Prostate gland (tissue), 2 donors: Measurements from ENCODE around the gene KATNB1. TPM values are rescaled to one million over a fixed set of nuclear protein-coding genes. Genes with fewer than 3 reads are reported as not detected.

ENCODE experiments used
- DNase-seq: peaks from one replicate; pipeline ENCODE4 v3.0.0-alpha.2; 2019; ENCODE audit warnings: low spot score
- H3K27ac ChIP-seq, 2 donors: fragments of 200-600 bp; sonication (generic); 2 replicates each; pipeline ENCODE4 v1.5.1; 2017 to 2019
- H3K27me3 ChIP-seq: fragments of 200-600 bp; sonication (generic); replicated peaks from 2 replicates; pipeline ENCODE4 v1.5.1; 2019; ENCODE audit not compliant: insufficient read depth
- H3K36me3 ChIP-seq, 2 donors: fragments of 200-600 bp; sonication (generic); 1 replicate in 1 of 2; 2 replicates in 1 of 2; pipeline versions ENCODE4 v1.5.1 to v1.8.1; 2017 to 2019
- H3K4me1 ChIP-seq: fragments of 200-600 bp; sonication (generic); replicated peaks from 2 replicates; pipeline ENCODE4 v1.5.1; 2019
- H3K4me3 ChIP-seq, 2 donors: fragments of 200-600 bp; sonication (generic); 2 replicates each; pipeline ENCODE4 v1.5.1; 2017 to 2019
- H3K9me3 ChIP-seq: fragments of 200-600 bp; sonication (generic); 2 replicates; pipeline ENCODE4 v1.5.1; 2017
- POLR2A ChIP-seq: fragments of 450-650 bp; IDR thresholded peaks from one replicate; pipeline ENCODE4 v1.6.1; 2016; ENCODE audit warnings: antibody characterized with exemption, mild to moderate bottlenecking
- POLR2AphosphoS5 ChIP-seq: sonication (generic); formaldehyde crosslinking; IDR thresholded peaks from one replicate; pipeline ENCODE4 v1.6.1; 2017; ENCODE audit warnings: antibody characterized with exemption
- WGBS: methylation state at CpG from one replicate; pipeline ENCODE4 v1.1.5; 2018; 5-methylcytosine and 5-hydroxymethylcytosine counted together
- intact Hi-C: fragments of 100-400 bp; cut with DNase I; formaldehyde crosslinking; loops from one replicate; pipeline ENCODE4 v1.14.2; 2022
- total RNA-seq, 2 donors: library from RNA; depleted of rRNA; stranded (reverse); fragments of >200 nt; gene quantifications; one replicate each; pipeline ENCODE4 v1.1.0, GENCODE V29; 2016
- TF ChIP-seq, protein P1 (sequence below), 4 experiments: fragments of 200-600 bp in 2 of 4; fragments of 450-650 bp in 2 of 4; sonication (generic) in 2 of 4; IDR thresholded peaks; 1 replicate in 3 of 4; 2 replicates in 1 of 4; pipeline ENCODE4 v1.5.1; 2016 to 2019; ENCODE audit warnings: antibody characterized with exemption in 4 of 4, mild to moderate bottlenecking in 2 of 4, moderate library complexity in 2 of 4

The KATNB1 gene
- total RNA-seq, 2 donors from 2014 or later = 22.7 to 30.2 TPM

DNA sequence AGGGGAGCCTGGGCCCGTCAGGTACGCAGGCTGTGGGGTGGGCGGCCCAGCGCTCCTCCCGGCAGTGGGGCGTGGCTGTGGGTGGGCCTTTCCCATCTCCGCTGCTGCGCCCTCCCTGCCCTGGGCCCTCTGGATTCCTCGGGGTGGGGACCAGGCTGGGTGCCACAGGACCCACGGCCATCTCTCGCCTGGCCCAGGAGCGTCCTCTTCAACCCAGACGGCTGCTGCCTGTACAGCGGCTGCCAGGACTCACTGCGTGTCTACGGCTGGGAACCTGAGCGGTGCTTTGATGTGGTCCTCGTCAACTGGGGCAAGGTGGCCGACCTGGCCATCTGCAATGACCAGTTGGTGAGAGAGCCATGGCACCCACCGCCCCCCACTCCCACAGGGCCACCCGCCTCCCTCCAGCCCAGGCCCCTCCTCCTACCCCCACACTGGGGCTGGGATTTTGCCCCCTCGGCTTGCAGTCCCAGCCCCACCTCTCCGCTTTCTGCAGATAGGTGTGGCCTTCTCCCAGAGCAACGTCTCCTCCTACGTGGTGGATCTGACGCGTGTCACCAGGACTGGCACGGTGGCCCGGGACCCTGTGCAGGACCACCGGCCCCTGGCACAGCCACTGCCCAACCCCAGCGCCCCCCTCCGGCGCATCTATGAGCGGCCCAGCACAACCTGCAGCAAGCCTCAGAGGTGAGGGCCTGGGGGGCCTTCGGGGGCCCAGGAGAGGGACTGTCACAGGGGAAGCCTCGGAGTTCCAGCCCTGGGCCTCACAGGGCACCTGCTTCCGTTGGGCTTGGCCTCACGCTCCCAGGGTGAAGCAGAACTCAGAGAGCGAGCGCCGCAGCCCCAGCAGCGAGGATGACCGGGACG, 17.2 kb downstream of the KATNB1 start:
- Histone ChIP-seq H3K27ac (no peak overlapping the region), H3K4me1 (no peaks in the 10 kb centered on the region), H3K36me3 (no peaks in the 10 kb centered on the region), H3K4me3 (no peak overlapping the region), H3K9me3 (no peaks in the 10 kb centered on the region), H3K27me3 (no peaks in the 10 kb centered on the region)
- intact Hi-C loops = loop anchor here (10.0 kb wide), 1 partner anchor 168 kb away; no protein-coding TSS in a partner anchor
- TF ChIP-seq, protein P1, sequence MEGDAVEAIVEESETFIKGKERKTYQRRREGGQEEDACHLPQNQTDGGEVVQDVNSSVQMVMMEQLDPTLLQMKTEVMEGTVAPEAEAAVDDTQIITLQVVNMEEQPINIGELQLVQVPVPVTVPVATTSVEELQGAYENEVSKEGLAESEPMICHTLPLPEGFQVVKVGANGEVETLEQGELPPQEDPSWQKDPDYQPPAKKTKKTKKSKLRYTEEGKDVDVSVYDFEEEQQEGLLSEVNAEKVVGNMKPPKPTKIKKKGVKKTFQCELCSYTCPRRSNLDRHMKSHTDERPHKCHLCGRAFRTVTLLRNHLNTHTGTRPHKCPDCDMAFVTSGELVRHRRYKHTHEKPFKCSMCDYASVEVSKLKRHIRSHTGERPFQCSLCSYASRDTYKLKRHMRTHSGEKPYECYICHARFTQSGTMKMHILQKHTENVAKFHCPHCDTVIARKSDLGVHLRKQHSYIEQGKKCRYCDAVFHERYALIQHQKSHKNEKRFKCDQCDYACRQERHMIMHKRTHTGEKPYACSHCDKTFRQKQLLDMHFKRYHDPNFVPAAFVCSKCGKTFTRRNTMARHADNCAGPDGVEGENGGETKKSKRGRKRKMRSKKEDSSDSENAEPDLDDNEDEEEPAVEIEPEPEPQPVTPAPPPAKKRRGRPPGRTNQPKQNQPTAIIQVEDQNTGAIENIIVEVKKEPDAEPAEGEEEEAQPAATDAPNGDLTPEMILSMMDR (IDR thresholded peaks at IDR 0.05) = no peak
- TF ChIP-seq POLR2AphosphoS5 = no peak
- TF ChIP-seq POLR2A = no peak
- DNase-seq = no peak
- 77% methylated on average over 42 of the region's 44 CpGs for WGBS

DNA sequence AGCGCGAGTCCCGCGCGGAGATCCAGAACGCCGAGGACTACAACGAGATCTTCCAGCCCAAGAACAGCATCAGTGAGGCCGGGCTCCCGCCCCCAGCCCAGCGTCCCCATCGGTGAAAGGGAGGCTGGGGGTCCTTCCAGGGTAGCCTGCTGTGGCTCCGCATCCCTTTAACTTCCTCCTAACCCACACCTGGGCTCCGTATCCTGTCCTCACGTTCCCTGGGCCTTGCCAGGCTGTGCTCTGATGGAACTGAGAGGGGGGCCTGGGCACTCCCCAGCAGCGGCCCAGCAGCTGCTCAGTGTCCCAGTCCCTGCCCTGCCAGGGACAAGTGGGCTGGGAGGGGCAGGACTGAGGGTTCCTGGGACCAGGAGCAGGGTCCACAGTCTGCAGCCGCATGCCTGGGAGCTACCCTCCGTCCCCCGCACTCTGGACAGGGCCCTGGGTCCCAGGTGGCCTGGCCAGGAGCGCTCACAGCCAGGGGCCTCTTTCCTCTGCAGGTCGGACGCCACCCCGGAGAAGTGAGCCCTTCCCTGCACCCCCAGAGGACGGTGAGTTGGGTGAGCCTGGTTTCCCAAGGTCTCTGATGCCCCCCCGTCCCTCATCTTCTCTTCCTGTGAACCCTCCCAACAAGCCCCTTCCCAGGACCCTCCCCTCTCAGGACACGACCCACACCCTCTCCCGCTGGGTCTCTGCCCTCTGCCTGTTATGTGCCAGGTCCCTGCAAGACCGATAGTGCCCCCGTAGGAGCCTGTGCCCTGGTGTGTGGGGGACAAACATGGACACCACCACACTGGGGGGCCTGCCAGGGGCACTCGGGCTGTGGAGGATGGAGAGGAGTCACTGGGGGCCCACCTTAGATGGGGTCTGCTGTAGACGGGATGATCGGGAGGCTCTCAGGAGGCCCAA, 18.1 kb downstream of the KATNB1 start:
- TF ChIP-seq POLR2AphosphoS5 = no peak
- TF ChIP-seq, protein P1 (IDR thresholded peaks at IDR 0.05) = no peak
- TF ChIP-seq POLR2A = no peak
- no peaks in the 10 kb centered on the region for H3K27me3 ChIP-seq
- DNase-seq = no peak
- no peaks in the 10 kb centered on the region for H3K4me1 ChIP-seq
- H3K9me3 ChIP-seq = no peaks in the 10 kb centered on the region
- intact Hi-C loops = loop anchor here (10.0 kb wide), 1 partner anchor 169 kb away; no protein-coding TSS in a partner anchor
- H3K36me3 ChIP-seq = no peaks in the 10 kb centered on the region
- no peak overlapping the region for H3K4me3 ChIP-seq
- H3K27ac ChIP-seq = no peak overlapping the region
- 91% methylated on average over 31 of the region's 32 CpGs for WGBS

DNA sequence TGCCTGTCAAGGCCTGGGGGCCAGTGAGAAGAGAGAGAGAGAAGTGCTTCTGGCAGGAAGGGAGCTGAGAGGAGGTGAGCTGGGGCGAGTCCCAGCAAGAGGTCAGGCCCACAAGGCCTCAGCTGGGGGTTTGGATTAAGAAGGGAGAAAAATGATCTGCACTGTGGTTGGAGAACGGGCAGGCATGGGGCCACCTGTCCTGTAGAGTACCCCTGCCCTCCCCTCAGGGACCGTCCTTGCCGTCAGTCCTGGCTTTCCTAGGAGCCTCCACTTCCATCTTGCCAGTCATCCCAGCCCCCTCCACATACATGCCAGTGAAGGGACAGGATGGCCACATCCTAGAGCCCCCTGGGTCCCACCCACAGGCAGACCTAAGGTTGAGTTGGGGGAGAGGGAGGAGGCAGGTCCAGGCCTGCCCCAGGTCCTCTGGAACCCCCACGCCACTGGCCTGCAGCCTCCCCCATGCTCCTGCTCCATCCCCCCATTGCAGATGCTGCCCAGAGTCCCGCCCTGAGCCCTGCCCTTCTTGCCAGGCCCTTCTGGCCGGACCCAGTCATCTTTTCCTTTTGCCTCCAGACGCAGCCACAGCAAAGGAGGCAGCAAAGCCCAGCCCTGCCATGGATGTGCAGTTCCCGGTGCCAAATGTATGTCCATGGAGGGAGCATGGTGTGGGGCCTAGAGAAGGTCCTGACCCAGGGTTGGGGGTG, 18.9 kb downstream of the KATNB1 start:
- no peak overlapping the region for H3K4me3 ChIP-seq
- intact Hi-C loops = loop anchor here (5.0 to 10.0 kb wide), 3 partner anchors 48 to 248 kb away; partner anchors contain the start of genes KIFC3, USB1 and ZNF319
- 74% methylated on average over 9 of the region's 9 CpGs for WGBS
- H3K9me3 ChIP-seq = no peaks in the 10 kb centered on the region
- no peak overlapping the region for H3K27ac ChIP-seq
- H3K36me3 ChIP-seq = no peaks in the 10 kb centered on the region
- TF ChIP-seq, protein P1 (IDR thresholded peaks at IDR 0.05) = no peak
- no peak for TF ChIP-seq POLR2AphosphoS5
- TF ChIP-seq POLR2A = no peak
- DNase-seq = no peak
- H3K4me1 ChIP-seq = no peaks in the 10 kb centered on the region
- H3K27me3 ChIP-seq = no peaks in the 10 kb centered on the region

DNA sequence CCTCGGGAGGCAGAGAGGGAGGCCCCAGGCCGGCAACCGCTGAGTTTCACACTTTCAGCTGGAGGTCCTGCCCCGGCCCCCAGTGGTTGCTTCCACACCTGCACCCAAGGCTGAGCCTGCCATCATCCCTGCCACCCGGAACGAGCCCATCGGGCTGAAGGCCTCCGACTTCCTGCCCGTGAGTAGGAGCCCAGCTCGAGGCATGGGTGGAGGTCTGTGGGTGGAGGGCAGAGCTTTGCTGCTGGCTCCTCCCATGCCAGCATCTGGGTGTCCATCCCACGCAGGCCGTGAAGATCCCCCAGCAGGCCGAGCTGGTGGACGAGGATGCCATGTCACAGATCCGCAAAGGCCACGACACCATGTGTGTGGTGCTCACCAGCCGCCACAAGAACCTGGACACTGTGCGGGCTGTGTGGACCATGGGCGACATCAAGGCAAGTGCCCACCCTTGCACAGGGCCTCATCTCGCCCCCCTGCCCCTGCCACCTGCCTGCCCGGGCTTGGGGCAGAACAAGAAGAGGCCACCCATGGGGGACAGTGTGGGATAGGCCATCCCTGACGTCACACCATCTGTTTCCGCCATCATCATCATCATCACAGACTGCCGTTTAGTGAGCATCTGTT, 19.6 kb downstream of the KATNB1 start:
- DNase-seq = no peak
- intact Hi-C loops = loop anchor here (5.0 to 10.0 kb wide), 3 partner anchors 47 to 247 kb away; partner anchors contain the start of genes KIFC3, USB1 and ZNF319

More for the DNA sequence above, 19.6 kb downstream of the KATNB1 start:
- WGBS = 81% methylated on average over 21 of the region's 24 CpGs
- Histone ChIP-seq H3K4me1 (no peaks in the 10 kb centered on the region), H3K27me3 (no peaks in the 10 kb centered on the region), H3K4me3 (no peak overlapping the region), H3K9me3 (no peaks in the 10 kb centered on the region), H3K36me3 (no peaks in the 10 kb centered on the region), H3K27ac (no peak overlapping the region)
- TF ChIP-seq POLR2AphosphoS5 = no peak
- no peak for TF ChIP-seq POLR2A
- TF ChIP-seq, protein P1 (IDR thresholded peaks at IDR 0.05) = no peak
